B cell (primary cell): ENCODE data around the gene PRUNE1. TPM values are rescaled to one million over a fixed set of nuclear protein-coding genes. Genes with fewer than 3 reads are reported as not detected.

Source experiments
- ATAC-seq: fragments of 200-7000 bp; cut with Tn5 transposase; one replicate; pipeline ENCODE4 v1.10.0; 2021; ENCODE audit warnings: low read depth, mild to moderate bottlenecking, moderate number of reproducible peaks, moderate library complexity
- CTCF ChIA-PET: fragments of 350-600 bp; sonication (Branson Sonifier 250); formaldehyde crosslinking; loops from one replicate; lab custom pipeline; 2021; ENCODE audit warnings: antibody characterized with exemption, inconsistent platforms; lab: Charles Lee
- POLR2A ChIA-PET: fragments of 350-600 bp; sonication (Branson Sonifier 250); formaldehyde crosslinking; loops from one replicate; lab custom pipeline; 2021; ENCODE audit warnings: antibody characterized with exemption; lab: Charles Lee
- DNase-seq: peaks from one replicate; pipeline ENCODE4 v3.0.0; 2013
- H2AFZ ChIP-seq: 2 replicates; pipeline ENCODE4 v1.6.1; 2012; ENCODE audit warnings: mild to moderate bottlenecking, low read depth, low read length; ENCODE audit not compliant: insufficient read depth, poor library complexity, severe bottlenecking
- H3K27ac ChIP-seq, 2 donors: 1 replicate in 1 of 2; 2 replicates in 1 of 2; pipeline ENCODE4 v1.5.1; 2012 to 2013; ENCODE audit warnings: low read length in 2 of 2, mild to moderate bottlenecking in 2 of 2, moderate library complexity in 1 of 2
- H3K27me3 ChIP-seq, 4 experiments: fragments of 200-600 bp in 1 of 4; sonication (generic) in 1 of 4; replicated peaks in 1 of 4; 1 replicate in 2 of 4; 2 replicates in 2 of 4; pipeline versions ENCODE4 v1.6.1 to v1.7.0; 2013 to 2016; ENCODE audit warnings: low read length in 3 of 4, mild to moderate bottlenecking in 2 of 4, mixed read lengths in 1 of 4, moderate library complexity in 1 of 4; ENCODE audit not compliant: insufficient read depth in 4 of 4, control insufficient read depth in 3 of 4; ENCODE audit errors: control extremely low read depth in 1 of 4
- H3K36me3 ChIP-seq, 2 experiments: replicated peaks in 1 of 2; 1 replicate in 1 of 2; 2 replicates in 1 of 2; pipeline versions ENCODE4 v1.6.1 to v1.7.1; 2013; ENCODE audit warnings: low read length in 1 of 2; ENCODE audit not compliant: insufficient read depth in 2 of 2, control insufficient read depth in 1 of 2; ENCODE audit errors: control extremely low read depth in 1 of 2, extremely low read depth in 1 of 2
- H3K4me1 ChIP-seq, 2 donors: fragments of 200-600 bp in 1 of 2; sonication (generic) in 1 of 2; 1 replicate in 1 of 2; 2 replicates in 1 of 2; pipeline versions ENCODE4 v1.5.1 to v1.6.1; 2013 to 2017; ENCODE audit warnings: low read length in 2 of 2; ENCODE audit not compliant: control insufficient read depth in 2 of 2, insufficient read depth in 2 of 2
- H3K4me2 ChIP-seq: replicated peaks from 2 replicates; pipeline ENCODE3; 2012; ENCODE audit warnings: mild to moderate bottlenecking, low read depth, low read length; ENCODE audit not compliant: poor library complexity, severe bottlenecking
- H3K4me3 ChIP-seq, 5 experiments: fragments of 200-600 bp in 1 of 5; sonication (generic) in 1 of 5; 1 replicate in 3 of 5; 2 replicates in 2 of 5; pipeline versions ENCODE4 v1.5.1 to v1.7.0; 2011 to 2016; ENCODE audit warnings: low read length in 4 of 5, mild to moderate bottlenecking in 4 of 5, low read depth in 2 of 5, control low read depth in 1 of 5, moderate library complexity in 1 of 5; ENCODE audit not compliant: insufficient read depth in 1 of 5; ENCODE audit errors: control extremely low read depth in 1 of 5, extremely low read depth in 1 of 5
- H3K79me2 ChIP-seq: fragments of 200-600 bp; sonication (generic); one replicate; pipeline ENCODE4 v1.6.0; 2016; ENCODE audit warnings: low read length; ENCODE audit not compliant: control insufficient read depth, insufficient read depth
- H3K9ac ChIP-seq: fragments of 200-600 bp; sonication (generic); 2 replicates; pipeline ENCODE4 v1.6.1; 2017; ENCODE audit warnings: mild to moderate bottlenecking, low read length, moderate library complexity
- H3K9me3 ChIP-seq, 3 donors: one replicate each; pipeline versions ENCODE4 v1.6.1 to v1.7.1; 2013; ENCODE audit warnings: low read length in 2 of 3; ENCODE audit not compliant: control insufficient read depth in 2 of 3, insufficient read depth in 1 of 3; ENCODE audit errors: control extremely low read depth in 1 of 3
- H4K20me1 ChIP-seq: 2 replicates; pipeline ENCODE4 v1.6.0; 2012; ENCODE audit warnings: mild to moderate bottlenecking, low read length; ENCODE audit not compliant: insufficient read depth, control insufficient read depth, poor library complexity, severe bottlenecking
- H3K27ac Mint-ChIP-seq: one replicate; pipeline ENCODE4 v1.8.0; 2021; ENCODE audit warnings: mixed read lengths
- H3K27me3 Mint-ChIP-seq: one replicate; pipeline ENCODE4 v1.8.0; 2021; ENCODE audit warnings: mixed read lengths
- H3K4me1 Mint-ChIP-seq: one replicate; pipeline ENCODE4 v1.8.0; 2021; ENCODE audit warnings: mixed read lengths
- H3K4me3 Mint-ChIP-seq: one replicate; pipeline ENCODE4 v1.8.0; 2021; ENCODE audit warnings: mixed read lengths
- H3K9me3 Mint-ChIP-seq: one replicate; pipeline ENCODE4 v1.8.0; 2022; ENCODE audit warnings: mixed read lengths; ENCODE audit not compliant: insufficient read depth
- CTCF ChIP-seq: fragments of 200-600 bp; IDR thresholded peaks from one replicate; pipeline ENCODE4 v1.8.0; 2022; ENCODE audit warnings: antibody characterized with exemption, mild to moderate bottlenecking
- EZH2 ChIP-seq: IDR thresholded peaks from 2 replicates; pipeline ENCODE4 v1.6.1; 2012; ENCODE audit warnings: borderline replicate concordance, low read depth, mild to moderate bottlenecking, moderate library complexity, low read length; ENCODE audit not compliant: insufficient read depth, poor library complexity, severe bottlenecking
- WGBS: methylation state at CpG from one replicate; pipeline ENCODE4 v1.1.5; 2013; ENCODE audit warnings: missing lambda C conversion rate; ENCODE audit not compliant: insufficient coverage; 5-methylcytosine and 5-hydroxymethylcytosine counted together
- intact Hi-C: fragments of 100-400 bp; cut with micrococcal nuclease; formaldehyde crosslinking; loops from one replicate; pipeline ENCODE4 v1.10.0; 2022
- polyA plus RNA-seq: library from polyadenylated mRNA; depleted of rRNA; stranded (reverse); fragments of >200 nt; gene quantifications from 2 replicates; pipeline ENCODE4 v1.2.3, GENCODE V29; 2012
- total RNA-seq, 2 donors: library from RNA; stranded (reverse); fragments of 120-200 nt in 1 of 2; gene quantifications; 1 replicate in 1 of 2; 2 replicates in 1 of 2; pipeline versions ENCODE4 v1.2.3 to v1.2.4, GENCODE V29; 2013 to 2022

PRUNE1 gene
- total and polyA plus RNA-seq, 2 donors (not counting 1 experiment from before 2014, with no cell fraction given), result 15.9 to 21.3 TPM

GRCh38 chr1:151011154-151011850 lies 3.1 kb downstream of the PRUNE1 start:
- Histone ChIP-seq H3K79me2 (peaks cover 65% of the 10 kb centered on the region), H3K27ac (no peak overlapping the region), H3K9ac (no peak overlapping the region), H3K4me2 (no peak overlapping the region), H3K4me3 (no peak overlapping the region), H3K9me3 (no peaks in the 10 kb centered on the region), H2AFZ (no peak overlapping the region), H3K27me3 (no peaks in the 10 kb centered on the region), H3K36me3 (peaks cover 3 to 10% of the 10 kb centered on the region in 2 experiments), H3K4me1 (peaks cover 27 to 31% of the 10 kb centered on the region in 2 donors), H4K20me1 (no peaks in the 10 kb centered on the region)
- Mint-ChIP-seq H3K4me3 (no peak overlapping the region), H3K27ac (no peak overlapping the region), H3K9me3 (no peaks in the 10 kb centered on the region), H3K27me3 (no peaks in the 10 kb centered on the region), H3K4me1 (peaks cover 48% of the 10 kb centered on the region)
- ATAC-seq (no peak), DNase-seq (no peak)
- POLR2A ChIA-PET, result interaction anchor here (0.7 kb wide), 1 partner anchor 884 kb away, joined by 3 read pairs; no protein-coding TSS in a partner anchor
- CTCF ChIA-PET, result interaction anchor here (0.9 to 1.1 kb wide), 3 partner anchors 10 to 27 kb away, joined by 3 read pairs; no protein-coding TSS in a partner anchor
- WGBS, result 100% methylated on average over 2 of the region's 4 CpGs
- intact Hi-C loops, result no loop called here
- TF ChIP-seq EZH2 (no peak), CTCF (no peak)
